Stimulated activated CD4-positive, alpha-beta T cell treated with anti-CD3 and anti-CD28 coated beads, TNF-alpha, amount 100 ng/mL, for 24 hours (primary cell): ENCODE results near the gene SNAI3.

Source experiments
- DNase-seq, 3 experiments: peaks; one replicate each; pipeline ENCODE4 v3.0.0-alpha.2; 2020; ENCODE audit warnings: low read depth in 3 of 3

Gene SNAI3

DNA sequence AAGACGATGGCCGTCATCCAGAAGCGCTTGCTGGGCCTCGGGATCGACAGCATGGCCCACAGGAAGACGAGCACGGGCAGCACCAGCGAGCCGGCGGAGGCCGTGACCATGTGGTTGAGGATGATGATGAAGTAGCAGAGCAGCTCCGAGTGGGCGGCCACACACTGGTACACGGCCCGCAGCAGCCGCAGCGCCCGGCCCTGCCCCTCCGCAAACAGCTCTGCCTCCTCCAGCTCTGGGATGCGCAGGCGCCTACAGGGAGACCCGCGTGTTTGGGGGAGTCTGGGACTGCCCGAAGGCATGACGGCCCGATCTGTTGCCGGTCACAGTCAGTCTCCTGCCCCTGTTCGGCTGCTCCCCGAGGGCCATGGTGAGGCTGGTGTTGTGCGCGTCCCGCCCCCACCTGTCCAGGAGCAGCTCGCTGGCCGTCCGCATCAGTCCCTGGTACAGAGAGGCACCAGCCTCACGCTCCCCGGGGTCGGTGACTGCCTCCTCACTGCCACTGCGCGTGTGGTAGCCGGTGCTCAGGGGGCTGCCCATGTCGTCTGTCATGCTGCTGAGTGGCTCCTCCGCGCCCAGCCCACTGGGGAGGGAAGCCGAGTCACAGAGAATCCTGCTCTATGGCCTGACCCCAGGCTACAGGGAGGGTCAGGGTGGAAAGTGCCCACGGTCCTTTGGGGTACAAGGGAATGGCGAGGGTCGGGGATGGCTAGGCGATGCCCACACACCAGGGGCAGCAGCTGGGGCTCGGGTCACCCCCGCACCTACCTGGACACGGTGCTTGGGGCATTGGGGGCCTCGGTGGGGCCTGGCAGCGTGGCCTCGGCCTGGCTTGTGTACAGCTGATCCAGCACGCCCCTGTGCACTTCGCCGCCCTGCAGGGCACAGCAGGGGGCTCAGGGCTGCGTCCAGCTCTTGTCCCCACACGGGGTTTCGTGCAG lies 35.8 kb upstream of the SNAI3 start:
- DNase-seq = no peak

GRCh38 chr16:88721236-88721635 lies 34.9 kb upstream of the SNAI3 start:
- DNase-seq = no peak

- DNase-seq = no peak
These were observed 34.2 kb upstream of the SNAI3 start for GRCh38 chr16:88720396-88720970.

DNA sequence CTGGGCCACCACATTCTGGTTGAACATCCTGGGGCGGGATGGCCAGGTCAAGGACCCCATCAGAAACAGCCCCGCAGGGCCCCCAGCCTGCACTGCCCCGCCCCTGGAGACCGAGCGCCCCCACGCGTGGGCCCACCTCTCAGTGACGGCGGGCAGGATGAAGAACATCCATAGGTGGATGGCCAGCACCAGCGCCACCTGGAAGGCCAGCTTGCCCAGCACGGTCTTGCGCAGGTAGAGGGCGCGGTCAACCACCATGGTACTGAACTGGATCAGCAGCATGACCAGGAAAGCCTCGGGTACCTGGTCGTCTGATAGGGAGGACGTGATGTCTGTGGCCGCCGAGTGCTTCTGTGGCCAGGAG lies 33.6 kb upstream of the SNAI3 start:
- no peak for DNase-seq

DNA sequence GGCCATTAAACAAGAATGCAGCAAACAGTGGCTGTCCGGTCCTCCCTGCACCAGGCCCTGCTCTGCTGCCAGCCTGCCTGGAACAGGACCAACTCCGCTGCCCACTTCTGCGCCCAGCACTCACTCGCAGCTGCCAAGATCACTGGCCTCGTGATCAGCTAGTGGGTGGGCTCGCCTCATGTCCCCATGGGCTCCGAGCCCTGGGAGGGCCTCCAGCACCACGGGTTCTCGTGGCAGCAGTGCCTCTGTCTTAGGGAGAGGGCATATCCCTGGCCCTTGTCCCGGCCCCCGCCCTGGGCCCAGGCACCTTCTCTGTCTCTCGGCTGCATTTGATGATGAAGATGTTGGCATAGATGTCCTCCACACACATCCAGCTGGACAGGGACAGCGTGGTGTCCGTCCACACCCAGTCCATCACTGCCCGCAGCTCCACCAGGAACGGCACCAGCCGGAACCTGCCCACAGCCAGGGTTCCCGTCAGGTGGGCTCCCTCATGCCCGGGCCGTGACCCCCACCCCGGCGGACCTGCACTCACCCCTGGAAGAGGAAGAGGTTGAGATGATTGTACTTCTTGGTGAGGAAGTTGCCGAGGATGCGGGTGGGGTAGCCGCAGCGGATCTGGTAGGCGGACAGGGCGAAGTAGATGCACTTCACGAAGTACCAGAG lies 33.1 kb upstream of the SNAI3 start:
- DNase-seq = no peak

GRCh38 chr16:88718178-88718577 lies 31.9 kb upstream of the SNAI3 start:
- DNase-seq = no peak

GRCh38 chr16:88716601-88717001 lies 30.3 kb upstream of the SNAI3 start:
- no peak for DNase-seq

DNA sequence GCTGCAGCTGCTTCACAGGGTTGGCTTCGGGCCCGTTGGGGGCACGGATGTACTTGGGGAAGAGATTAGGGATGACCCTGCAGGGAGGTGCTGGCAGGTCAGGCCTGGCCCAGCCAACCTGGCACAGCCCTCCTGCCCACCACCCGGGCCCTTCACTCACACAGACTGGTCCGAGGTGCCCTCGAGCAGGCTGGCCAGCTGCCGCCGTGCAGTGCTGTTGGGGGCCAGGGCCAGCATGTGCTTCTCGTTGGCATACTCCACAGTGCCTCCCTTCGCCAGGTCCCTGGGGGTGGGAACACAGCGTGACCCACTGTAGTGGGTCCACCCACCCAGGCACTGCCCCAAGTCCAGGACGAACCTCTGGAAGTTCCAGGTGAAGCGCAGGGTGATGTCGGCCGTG lies 29.9 kb upstream of the SNAI3 start:
- no peak for DNase-seq

DNA sequence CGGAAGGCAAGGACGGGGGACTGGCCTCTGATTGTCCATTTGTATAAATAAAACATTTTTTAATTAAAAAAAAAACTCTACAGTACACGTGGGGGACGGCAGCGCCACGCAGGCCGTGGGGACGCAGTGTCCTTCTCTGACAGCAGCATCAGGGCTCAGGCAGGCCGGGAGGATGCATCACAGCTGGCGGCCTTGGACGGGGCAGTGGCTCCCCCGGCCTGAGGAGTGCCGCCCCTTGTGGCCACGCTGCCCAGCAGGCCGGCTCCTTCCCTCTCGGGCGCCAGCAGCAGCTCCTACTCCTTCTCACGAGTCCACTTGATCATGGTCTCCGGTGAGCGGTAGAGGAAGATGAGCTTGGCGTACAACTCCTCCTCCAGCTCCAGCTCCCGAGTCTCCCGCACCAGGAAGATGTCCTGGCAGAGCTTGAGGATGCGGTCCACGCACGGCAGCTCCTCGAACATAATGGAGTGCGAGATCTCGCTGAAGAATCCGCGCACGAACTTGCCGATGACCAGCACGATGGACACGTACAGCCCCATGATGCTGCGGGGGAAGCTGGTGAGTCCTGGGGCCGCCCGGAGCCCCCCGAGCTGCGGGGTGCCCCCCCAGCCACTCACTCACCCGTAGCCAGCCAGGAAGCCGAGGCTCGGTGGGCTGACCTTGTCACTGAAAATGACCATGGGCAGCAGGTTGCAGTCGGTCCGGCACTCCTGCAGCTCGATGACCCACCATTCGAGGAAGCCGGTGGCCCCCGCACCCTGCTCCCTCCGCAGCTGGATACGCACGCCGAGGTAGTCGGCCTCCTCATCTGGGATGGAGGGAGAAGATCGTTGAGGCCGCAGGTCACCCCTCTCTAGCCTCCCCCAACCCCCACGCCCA lies 29.2 kb upstream of the SNAI3 start:
- DNase-seq = no peak

DNA sequence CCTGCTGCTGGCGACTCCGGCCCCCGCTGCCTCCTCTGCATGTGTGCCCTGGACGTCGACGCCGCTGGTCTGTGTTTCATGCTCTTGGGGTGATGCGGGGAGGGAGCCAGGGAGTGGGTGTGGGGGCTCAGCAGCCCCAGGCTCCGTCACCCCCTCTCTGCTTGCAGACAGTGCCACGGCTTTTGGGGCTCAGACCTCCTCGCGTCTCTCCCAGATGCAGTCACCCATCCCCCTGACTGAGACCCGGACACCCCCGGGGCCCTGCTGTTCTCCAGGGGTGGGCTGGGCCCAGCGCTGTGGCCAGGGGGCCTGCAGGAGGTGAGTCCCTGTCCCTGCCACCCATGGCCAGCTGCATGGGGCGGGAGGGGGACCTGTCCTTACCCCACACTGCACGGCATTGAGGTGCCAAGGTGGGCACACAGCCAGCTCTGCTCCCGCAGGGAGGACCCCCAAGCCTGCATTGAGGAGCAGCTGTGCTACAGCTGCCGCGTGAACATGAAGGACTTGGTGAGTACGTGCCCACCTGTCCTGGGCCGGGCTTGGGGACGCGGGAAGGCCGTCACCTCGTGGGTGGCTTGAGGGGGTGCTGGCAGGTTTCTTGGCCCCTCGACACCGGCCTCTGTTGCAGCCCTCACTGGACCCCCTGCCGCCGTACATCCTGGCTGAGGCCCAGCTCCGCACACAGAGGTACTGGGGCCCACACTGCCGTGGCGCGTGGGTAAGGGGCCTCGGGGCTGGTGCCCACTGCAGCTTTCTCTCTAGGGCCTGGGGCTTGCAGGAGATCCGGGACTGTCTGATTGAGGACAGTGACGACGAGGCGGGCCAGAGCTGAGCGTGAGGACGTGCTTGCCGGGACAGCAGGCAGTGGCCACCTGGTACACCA lies 28.4 kb upstream of the SNAI3 start:
- no peak for DNase-seq

DNA sequence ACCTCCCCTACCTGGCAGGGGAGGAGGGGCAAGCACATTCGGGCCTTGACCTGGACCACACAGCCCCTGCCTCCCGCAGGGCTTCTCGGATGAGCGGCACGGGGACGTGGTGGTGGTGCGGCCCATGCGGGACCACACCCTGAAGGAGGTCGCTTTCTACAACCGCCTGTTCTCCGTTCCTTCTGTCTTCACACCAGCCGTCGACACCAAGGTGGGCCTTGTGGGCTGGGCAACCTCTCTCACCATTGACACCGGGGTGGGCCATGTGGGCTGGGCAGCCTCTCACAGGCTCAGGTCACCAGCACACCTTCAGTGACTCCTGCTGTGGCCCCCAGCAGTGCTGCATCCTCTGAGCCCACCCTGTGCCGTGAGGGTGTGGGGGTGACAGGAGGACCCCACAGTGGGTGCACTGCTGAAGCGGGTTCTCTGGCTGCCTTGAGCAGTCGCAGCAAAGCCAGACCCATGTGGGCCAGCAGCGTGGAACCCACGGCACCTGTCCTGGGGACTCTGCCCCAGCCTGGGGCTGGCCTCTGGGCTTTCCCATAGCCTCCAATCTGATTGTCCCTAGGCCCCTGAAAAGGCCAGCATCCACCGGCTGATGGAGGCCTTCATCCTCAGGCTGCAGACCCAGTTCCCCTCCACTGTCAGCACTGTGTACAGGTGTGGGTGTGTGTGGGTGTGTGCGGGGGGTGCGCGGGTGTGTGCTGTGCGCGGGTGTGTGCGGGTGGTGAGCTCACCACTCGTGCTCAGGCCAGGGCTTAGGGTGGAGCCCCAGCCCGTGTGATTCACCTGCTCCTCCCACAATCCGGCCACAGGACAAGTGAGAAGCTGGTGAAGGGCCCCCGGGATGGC lies 27.5 kb upstream of the SNAI3 start:
- DNase-seq = no peak

- DNase-seq = no peak
These were observed 26.7 kb upstream of the SNAI3 start for GRCh38 chr16:88713054-88713453.

GRCh38 chr16:88712362-88712979 lies 26.2 kb upstream of the SNAI3 start:
- no peak for DNase-seq

GRCh38 chr16:88711750-88712340 lies 25.5 kb upstream of the SNAI3 start:
- no peak for DNase-seq

DNA sequence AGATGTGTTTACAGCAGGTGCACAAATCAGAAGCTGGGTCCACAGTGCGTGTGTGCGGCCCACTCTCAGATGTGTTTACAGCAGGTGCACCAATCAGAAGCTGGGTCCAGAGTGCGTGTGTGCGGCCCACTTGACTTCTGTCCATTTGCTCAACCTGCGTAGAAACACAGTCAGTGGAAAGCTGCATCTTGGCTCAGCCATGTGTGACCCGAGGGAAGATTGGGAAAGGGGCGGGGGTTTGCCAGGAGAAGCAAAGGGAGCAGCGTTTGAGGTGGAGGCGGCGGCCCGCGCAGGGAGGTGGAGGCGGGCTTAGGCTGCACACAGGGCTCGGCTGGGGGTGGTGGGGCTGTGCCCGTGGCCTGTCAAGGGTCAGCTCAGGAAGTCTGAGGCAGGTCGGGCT lies 24.2 kb upstream of the SNAI3 start:
- DNase-seq = no peak

GRCh38 chr16:88706965-88707826 lies 20.9 kb upstream of the SNAI3 start:
- no peak for DNase-seq

- DNase-seq = peak; percentile 85 to 92 (median 88)
These were observed 20.1 kb upstream of the SNAI3 start, which contains the start of the genes CTU2 and RNF166 for GRCh38 chr16:88706229-88706964. CTU2 (plus strand) TSS chr16:88706503; CDS start chr16:88706531, 28 bp downstream. RNF166 (minus strand) TSS chr16:88706408; CDS start chr16:88706325, 83 bp downstream.
